HFFc6 (cell line): ENCODE data around the gene DNAJC5. TPM values are rescaled to one million over a fixed set of nuclear protein-coding genes. Genes with fewer than 3 reads are reported as not detected.

ENCODE experiments used
- DNase-seq: peaks from one replicate; pipeline ENCODE4 v3.0.0-alpha.2; 2018
- H3K27ac Mint-ChIP-seq: 2 replicates; pipeline ENCODE4 v1.8.0; 2020; ENCODE audit warnings: mild to moderate bottlenecking, mixed read lengths
- H3K27me3 Mint-ChIP-seq: 2 replicates; pipeline ENCODE4 v1.8.0; 2021; ENCODE audit warnings: mild to moderate bottlenecking, moderate library complexity, mixed read lengths; ENCODE audit not compliant: insufficient read depth
- H3K36me3 Mint-ChIP-seq: 2 replicates; pipeline ENCODE4 v1.8.0; 2021; ENCODE audit warnings: low read depth, mixed read lengths
- H3K4me1 Mint-ChIP-seq: 2 replicates; pipeline ENCODE4 v1.8.0; 2020; ENCODE audit warnings: low read depth, mixed read lengths
- H3K4me3 Mint-ChIP-seq: 2 replicates; pipeline ENCODE4 v1.8.0; 2020; ENCODE audit warnings: mild to moderate bottlenecking, moderate library complexity, mixed read lengths
- H3K9me3 Mint-ChIP-seq: 2 replicates; pipeline ENCODE4 v1.8.0; 2020; ENCODE audit warnings: mild to moderate bottlenecking, mixed read lengths
- CTCF ChIP-seq: fragments of 200-600 bp; sonication (generic); IDR thresholded peaks from 2 replicates; pipeline ENCODE4 v1.5.0; 2021; ENCODE audit warnings: antibody characterized with exemption, mild to moderate bottlenecking
- total RNA-seq, 6 experiments: library from RNA; stranded (reverse); fragmentation: NEBNext Ultra II Directional; extraction: Animal tissue kit (Norgen Biotek cat#: 25700); gene quantifications; 2 replicates in 1 of 6; 3 replicates in 5 of 6; pipeline ENCODE4 v1.2.3, GENCODE V29; 2021

Gene DNAJC5
- total RNA-seq, 6 experiments from 2014 or later, result 52.0 to 65.8 (median 56.2) TPM

DNA sequence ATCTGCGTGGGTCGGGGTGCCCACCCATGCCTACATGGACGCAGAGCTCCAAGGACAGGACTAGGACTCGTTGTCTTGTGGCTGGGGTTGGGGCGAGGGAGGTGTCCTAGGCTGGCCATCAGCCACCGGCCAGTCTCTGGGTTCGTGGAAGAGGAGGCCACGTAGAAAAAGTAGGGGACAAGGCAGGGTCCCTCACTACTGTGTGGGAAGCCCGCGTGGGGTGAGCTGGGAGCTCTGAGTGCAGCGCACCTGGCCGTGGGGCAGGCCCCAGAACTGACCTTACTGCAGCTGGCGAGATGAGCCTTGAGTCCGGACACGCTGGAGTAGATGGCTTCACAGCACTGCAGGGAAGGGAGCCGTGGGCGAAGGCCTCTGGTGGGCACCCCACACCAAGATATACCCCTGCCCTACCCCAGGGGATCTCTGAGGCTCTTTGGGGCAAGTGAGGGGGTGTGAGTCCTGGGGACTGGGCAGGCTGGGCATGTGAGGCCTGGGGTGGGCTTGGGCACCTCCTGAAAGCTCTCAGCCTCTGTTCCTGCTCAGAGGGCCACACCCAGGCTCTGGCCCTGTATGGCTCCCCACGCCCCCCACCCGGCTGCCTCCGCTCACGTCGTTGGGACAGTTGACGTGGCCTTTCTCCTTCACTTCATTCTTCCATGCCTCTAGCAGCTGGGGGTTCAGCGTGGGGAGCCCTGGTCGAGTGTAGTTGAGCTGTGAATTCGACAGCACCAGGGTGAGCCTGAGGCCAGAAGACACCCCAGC lies 66.9 kb downstream of the DNAJC5 start:
- no peak for TF ChIP-seq CTCF
- no peak for DNase-seq
- H3K36me3 Mint-ChIP-seq, result no peaks in the 10 kb centered on the region
- H3K9me3 Mint-ChIP-seq, result no peaks in the 10 kb centered on the region
- H3K4me3 Mint-ChIP-seq, result no peak overlapping the region
- no peak overlapping the region for H3K27ac Mint-ChIP-seq
- peaks cover 2% of the 10 kb centered on the region; the same call in 1 of the 2 replicates for H3K27me3 Mint-ChIP-seq
- H3K4me1 Mint-ChIP-seq, result peaks cover 6% of the 10 kb centered on the region

DNA sequence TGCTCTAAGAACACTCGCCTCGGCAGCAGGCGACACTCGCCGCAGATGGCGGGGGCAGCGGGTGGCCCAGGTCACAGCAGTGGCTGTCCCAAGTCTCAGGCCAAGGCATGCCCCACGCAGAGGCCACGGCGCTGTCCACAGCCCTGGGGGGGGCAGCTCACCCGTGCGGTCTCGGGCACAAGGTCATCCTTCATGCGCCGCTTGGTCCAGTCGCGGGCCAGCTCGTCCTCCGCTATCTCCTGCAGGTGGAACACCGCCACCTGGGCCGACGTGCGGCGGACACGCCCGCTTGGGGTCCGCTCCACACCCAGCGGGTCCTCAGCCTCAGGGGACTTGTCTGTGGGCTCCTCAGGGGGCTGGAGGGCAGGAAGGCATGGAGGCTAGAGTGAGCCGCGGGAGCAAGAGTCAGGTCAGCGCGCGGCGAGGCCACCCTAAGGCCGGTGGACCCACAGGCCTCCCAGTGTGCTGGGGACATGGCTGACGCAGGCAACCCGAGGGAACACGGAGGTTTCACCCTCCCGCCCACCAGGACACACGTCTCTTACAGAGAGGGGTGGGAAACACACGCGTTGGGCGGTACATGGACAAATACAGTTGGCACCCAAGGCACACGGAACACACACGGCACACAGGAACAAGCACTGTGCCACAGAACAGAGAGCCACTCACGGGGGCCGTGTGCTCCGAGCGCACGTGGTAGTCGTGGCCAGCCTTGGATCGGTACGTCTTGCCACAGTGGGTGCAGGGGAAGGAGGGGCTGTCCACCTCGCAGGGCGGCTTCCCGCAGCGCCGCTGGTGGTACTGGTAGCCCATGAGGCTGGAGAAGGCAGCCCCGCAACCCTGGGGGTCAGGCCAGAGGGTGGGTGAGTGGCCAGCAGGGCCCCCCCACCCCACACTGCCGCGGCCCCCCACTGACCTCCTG lies 67.8 kb downstream of the DNAJC5 start:
- no peak overlapping the region for H3K4me3 Mint-ChIP-seq
- H3K27me3 Mint-ChIP-seq, result peaks cover 2% of the 10 kb centered on the region; the same call in 1 of the 2 replicates
- no peak for DNase-seq
- no peaks in the 10 kb centered on the region for H3K4me1 Mint-ChIP-seq
- H3K9me3 Mint-ChIP-seq, result no peaks in the 10 kb centered on the region
- TF ChIP-seq CTCF, result no peak
- no peak overlapping the region for H3K27ac Mint-ChIP-seq
- no peaks in the 10 kb centered on the region for H3K36me3 Mint-ChIP-seq

- no peak overlapping the region for H3K27ac Mint-ChIP-seq
- H3K4me3 Mint-ChIP-seq, result no peak overlapping the region
- no peak for DNase-seq
- no peak for TF ChIP-seq CTCF
- H3K36me3 Mint-ChIP-seq, result no peaks in the 10 kb centered on the region
- peaks cover 3% of the 10 kb centered on the region for H3K4me1 Mint-ChIP-seq
- no peaks in the 10 kb centered on the region for H3K9me3 Mint-ChIP-seq
- no peaks in the 10 kb centered on the region; the same call in 1 of the 2 replicates for H3K27me3 Mint-ChIP-seq
Measured at GRCh38 chr20:63963348-63963741, 68.4 kb downstream of the DNAJC5 start.

GRCh38 chr20:63963784-63964301 lies 68.9 kb downstream of the DNAJC5 start:
- DNase-seq, result no peak
- TF ChIP-seq CTCF, result no peak
- H3K27me3 Mint-ChIP-seq, result no peaks in the 10 kb centered on the region; the same call in 1 of the 2 replicates
- H3K27ac Mint-ChIP-seq, result no peak overlapping the region
- no peaks in the 10 kb centered on the region for H3K36me3 Mint-ChIP-seq
- H3K4me3 Mint-ChIP-seq, result no peak overlapping the region
- H3K4me1 Mint-ChIP-seq, result peaks cover 8% of the 10 kb centered on the region
- no peaks in the 10 kb centered on the region for H3K9me3 Mint-ChIP-seq

DNA sequence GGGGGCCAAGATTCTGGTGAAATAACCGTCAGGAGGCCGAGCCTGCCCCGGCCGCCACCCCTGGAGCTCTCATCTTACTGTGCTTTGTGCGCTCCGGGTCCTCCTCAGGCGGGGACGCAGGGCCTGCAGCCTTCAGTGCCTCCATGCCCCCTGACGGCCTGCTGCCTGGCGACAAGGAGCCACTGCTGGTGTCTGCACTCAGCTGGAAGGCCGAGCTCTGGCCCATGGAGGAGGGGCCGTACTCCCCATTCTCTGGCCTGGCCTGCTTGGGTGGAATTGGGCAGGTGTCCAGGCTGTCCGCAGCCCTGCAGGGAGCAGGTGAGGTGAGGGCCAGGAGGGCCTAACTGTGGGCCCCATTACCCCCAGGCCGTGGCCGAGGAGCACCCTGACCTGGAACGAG lies 69.5 kb downstream of the DNAJC5 start:
- H3K9me3 Mint-ChIP-seq, result no peaks in the 10 kb centered on the region
- no peak for DNase-seq
- H3K4me1 Mint-ChIP-seq, result peaks cover 10% of the 10 kb centered on the region
- no peak for TF ChIP-seq CTCF
- no peaks in the 10 kb centered on the region for H3K36me3 Mint-ChIP-seq
- no peak overlapping the region for H3K27ac Mint-ChIP-seq
- no peak overlapping the region for H3K4me3 Mint-ChIP-seq
- no peaks in the 10 kb centered on the region; the same call in 1 of the 2 replicates for H3K27me3 Mint-ChIP-seq
